ENCODE measurements around the gene PCCB.

DNA sequence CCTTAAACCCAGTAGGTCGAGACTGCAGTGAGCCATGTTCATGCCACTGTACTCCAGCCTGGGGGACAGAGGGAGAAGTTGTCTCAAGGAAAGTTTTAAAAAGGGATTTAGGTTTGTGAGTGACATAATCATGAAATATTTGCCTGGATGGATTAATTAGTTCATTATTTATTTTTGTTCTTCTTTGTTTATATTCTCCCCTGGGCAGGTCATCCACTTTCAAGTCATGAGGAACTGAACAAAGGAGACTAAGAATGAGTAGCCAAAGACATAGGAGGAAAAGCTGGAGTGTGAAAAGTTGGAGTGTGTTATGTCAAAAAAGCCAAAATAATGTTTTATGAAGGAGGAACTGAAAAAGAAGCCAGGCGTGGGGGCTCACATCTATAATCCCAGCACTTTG is 17.7 kb upstream of the PCCB start:
- TF ChIP-seq, protein P1, sequence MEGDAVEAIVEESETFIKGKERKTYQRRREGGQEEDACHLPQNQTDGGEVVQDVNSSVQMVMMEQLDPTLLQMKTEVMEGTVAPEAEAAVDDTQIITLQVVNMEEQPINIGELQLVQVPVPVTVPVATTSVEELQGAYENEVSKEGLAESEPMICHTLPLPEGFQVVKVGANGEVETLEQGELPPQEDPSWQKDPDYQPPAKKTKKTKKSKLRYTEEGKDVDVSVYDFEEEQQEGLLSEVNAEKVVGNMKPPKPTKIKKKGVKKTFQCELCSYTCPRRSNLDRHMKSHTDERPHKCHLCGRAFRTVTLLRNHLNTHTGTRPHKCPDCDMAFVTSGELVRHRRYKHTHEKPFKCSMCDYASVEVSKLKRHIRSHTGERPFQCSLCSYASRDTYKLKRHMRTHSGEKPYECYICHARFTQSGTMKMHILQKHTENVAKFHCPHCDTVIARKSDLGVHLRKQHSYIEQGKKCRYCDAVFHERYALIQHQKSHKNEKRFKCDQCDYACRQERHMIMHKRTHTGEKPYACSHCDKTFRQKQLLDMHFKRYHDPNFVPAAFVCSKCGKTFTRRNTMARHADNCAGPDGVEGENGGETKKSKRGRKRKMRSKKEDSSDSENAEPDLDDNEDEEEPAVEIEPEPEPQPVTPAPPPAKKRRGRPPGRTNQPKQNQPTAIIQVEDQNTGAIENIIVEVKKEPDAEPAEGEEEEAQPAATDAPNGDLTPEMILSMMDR (conservative IDR thresholded peaks at IDR 0.05; ENCODE audit: low read length) = no peak
- TF ChIP-seq EZH2phosphoT487 (IDR thresholded peaks at IDR 0.05; ENCODE audit: borderline replicate concordance, low read depth, low read length) = no peak
